ENCODE measurements around the gene LHX4.

DNA sequence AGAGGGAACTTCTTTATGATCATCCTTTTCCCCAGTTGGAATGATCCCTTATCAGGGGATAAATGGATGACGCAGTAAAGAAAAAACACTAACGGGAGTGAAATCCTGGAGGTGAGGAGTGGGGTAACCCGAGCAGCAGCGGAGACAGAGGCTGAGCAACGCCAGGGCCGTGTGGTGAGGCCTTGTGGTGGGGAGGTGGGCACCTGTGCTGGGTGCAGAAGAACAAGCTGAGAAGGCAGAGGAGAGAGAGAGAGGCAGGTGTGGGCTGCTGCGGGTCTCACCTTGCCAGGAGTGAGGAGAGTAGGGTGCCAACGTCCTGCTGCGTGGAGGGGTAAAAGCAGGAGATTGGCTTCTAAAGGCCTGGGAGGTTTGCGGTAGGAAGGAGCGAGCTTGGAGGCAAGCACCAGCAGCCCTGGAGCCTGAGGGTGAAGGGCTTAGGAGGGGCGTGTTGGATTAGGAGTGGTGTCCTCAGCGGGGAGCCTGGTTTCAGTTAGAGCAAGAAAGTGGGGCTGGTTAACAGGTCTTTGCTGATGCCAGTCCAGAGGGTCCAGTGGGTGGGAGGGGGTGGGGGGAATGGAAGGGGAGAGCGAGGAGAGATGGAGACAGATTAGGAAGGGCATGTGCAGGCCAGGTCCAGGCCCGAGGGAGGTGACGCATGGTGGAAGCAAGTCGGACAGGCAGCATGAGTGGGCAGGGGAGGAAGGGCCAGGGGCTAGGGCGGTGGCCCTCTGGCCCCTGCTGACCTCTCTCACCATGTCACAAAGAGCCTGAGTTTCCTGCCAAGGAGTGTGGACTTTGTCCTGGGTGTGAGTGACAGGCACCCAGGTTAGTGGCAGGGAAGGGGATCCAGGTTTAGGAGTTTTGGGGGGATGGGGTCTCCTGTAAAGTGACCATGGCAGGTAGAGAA, 36.7 kb upstream of the LHX4 start:
- TF ChIP-seq, protein P1, sequence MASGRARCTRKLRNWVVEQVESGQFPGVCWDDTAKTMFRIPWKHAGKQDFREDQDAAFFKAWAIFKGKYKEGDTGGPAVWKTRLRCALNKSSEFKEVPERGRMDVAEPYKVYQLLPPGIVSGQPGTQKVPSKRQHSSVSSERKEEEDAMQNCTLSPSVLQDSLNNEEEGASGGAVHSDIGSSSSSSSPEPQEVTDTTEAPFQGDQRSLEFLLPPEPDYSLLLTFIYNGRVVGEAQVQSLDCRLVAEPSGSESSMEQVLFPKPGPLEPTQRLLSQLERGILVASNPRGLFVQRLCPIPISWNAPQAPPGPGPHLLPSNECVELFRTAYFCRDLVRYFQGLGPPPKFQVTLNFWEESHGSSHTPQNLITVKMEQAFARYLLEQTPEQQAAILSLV (tag; IDR thresholded peaks at IDR 0.05) = no peak
- TF ChIP-seq ZNF274 (IDR thresholded peaks at IDR 0.05; ENCODE audit: borderline replicate concordance, low read depth, low read length) = no peak
- TF ChIP-seq E2F4 (CRISPR knock-in tag; IDR thresholded peaks at IDR 0.05; ENCODE audit: low read depth) = no peak
- TF ChIP-seq ADNP (tag; IDR thresholded peaks at IDR 0.05) = no peak
- TF ChIP-seq PCBP2 (IDR thresholded peaks at IDR 0.05; ENCODE audit: low read depth, low read length, poor library complexity, severe bottlenecking) = no peak
- no peak for TF ChIP-seq ELF1 (tag; IDR thresholded peaks at IDR 0.05)
- TF ChIP-seq MTF1 (CRISPR knock-in tag; IDR thresholded peaks at IDR 0.05; ENCODE audit: borderline replicate concordance) = no peak
- no peak for TF ChIP-seq HMG20B (CRISPR knock-in tag; IDR thresholded peaks at IDR 0.05)
- no peak for TF ChIP-seq POLR2AphosphoS5 (IDR thresholded peaks at IDR 0.05; ENCODE audit: control insufficient read depth, insufficient read depth, low read depth, low read length)
- TF ChIP-seq ZNF263 (CRISPR knock-in tag; IDR thresholded peaks at IDR 0.05; ENCODE audit: borderline replicate concordance) = no peak

Data from K562 (cell line).